ENCODE results near the gene NTSR2.

The NTSR2 gene

GRCh38 chr2:11657646-11658045, 12.3 kb downstream of the NTSR2 start:
- no peaks in the 10 kb centered on the region for H3K4me1 ChIP-seq (ENCODE audit: control insufficient read depth, low read length)
- no peaks in the 10 kb centered on the region for H3K79me2 ChIP-seq (ENCODE audit: control insufficient read depth, low read length)
- no peaks in the 10 kb centered on the region for H3K36me3 ChIP-seq (ENCODE audit: control insufficient read depth, low read length)
- TF ChIP-seq CTCF (IDR thresholded peaks at IDR 0.05; ENCODE audit: low read depth, low read length, poor library complexity, severe bottlenecking) (no peak), EZH2phosphoT487 (IDR thresholded peaks at IDR 0.05; ENCODE audit: borderline replicate concordance, low read length) (no peak)
- H3K4me3 ChIP-seq (ENCODE audit: low read length) = no peak overlapping the region
- no peaks in the 10 kb centered on the region for H3K9me2 ChIP-seq (replicated peaks; ENCODE audit: control insufficient read depth, low read length)
- H3K27ac ChIP-seq (ENCODE audit: low read depth, low read length) = no peak overlapping the region
- H3F3A ChIP-seq (ENCODE audit: control insufficient read depth, insufficient read depth) = no peaks in the 10 kb centered on the region
- no peak overlapping the region for H3K4me2 ChIP-seq (ENCODE audit: low read length)
- no peaks in the 10 kb centered on the region for H4K20me1 ChIP-seq (ENCODE audit: control insufficient read depth, insufficient read depth, low read depth, low read length)
- no peaks in the 10 kb centered on the region for H3K27me3 ChIP-seq (ENCODE audit: control insufficient read depth, low read length)
- H3K9me3 ChIP-seq (ENCODE audit: control insufficient read depth, insufficient read depth, low read length) = peaks cover 3% of the 10 kb centered on the region; the same call in 1 of the 2 replicates

GRCh38 chr2:11657195-11657594, 12.8 kb downstream of the NTSR2 start:
- Histone ChIP-seq H3K79me2 (ENCODE audit: control insufficient read depth, low read length) (no peaks in the 10 kb centered on the region), H3K4me2 (ENCODE audit: low read length) (no peak overlapping the region), H3K9me2 (replicated peaks; ENCODE audit: control insufficient read depth, low read length) (no peaks in the 10 kb centered on the region), H3K36me3 (ENCODE audit: control insufficient read depth, low read length) (no peaks in the 10 kb centered on the region), H3K27ac (ENCODE audit: low read depth, low read length) (no peak overlapping the region), H3F3A (ENCODE audit: control insufficient read depth, insufficient read depth) (no peaks in the 10 kb centered on the region), H3K27me3 (ENCODE audit: control insufficient read depth, low read length) (no peaks in the 10 kb centered on the region), H4K20me1 (ENCODE audit: control insufficient read depth, insufficient read depth, low read depth, low read length) (no peaks in the 10 kb centered on the region), H3K9me3 (ENCODE audit: control insufficient read depth, insufficient read depth, low read length) (peaks cover 3% of the 10 kb centered on the region; the same call in 1 of the 2 replicates), H3K4me3 (ENCODE audit: low read length) (no peak overlapping the region), H3K4me1 (ENCODE audit: control insufficient read depth, low read length) (no peaks in the 10 kb centered on the region)
- TF ChIP-seq EZH2phosphoT487 (IDR thresholded peaks at IDR 0.05; ENCODE audit: borderline replicate concordance, low read length) = no peak
- no peak for TF ChIP-seq CTCF (IDR thresholded peaks at IDR 0.05; ENCODE audit: low read depth, low read length, poor library complexity, severe bottlenecking)

- Histone ChIP-seq H3K4me1 (ENCODE audit: control insufficient read depth, low read length) (no peaks in the 10 kb centered on the region), H3K27me3 (ENCODE audit: control insufficient read depth, low read length) (0 out of 2 replicates have a peak, but pooled peaks cover under 1% of the 10 kb centered on the region), H3F3A (ENCODE audit: control insufficient read depth, insufficient read depth) (no peaks in the 10 kb centered on the region), H4K20me1 (ENCODE audit: control insufficient read depth, insufficient read depth, low read depth, low read length) (no peaks in the 10 kb centered on the region), H3K4me2 (ENCODE audit: low read length) (no peak overlapping the region), H3K4me3 (ENCODE audit: low read length) (no peak overlapping the region), H3K9me3 (ENCODE audit: control insufficient read depth, insufficient read depth, low read length) (no peaks in the 10 kb centered on the region), H3K27ac (ENCODE audit: low read depth, low read length) (no peak overlapping the region), H3K79me2 (ENCODE audit: control insufficient read depth, low read length) (no peaks in the 10 kb centered on the region), H3K36me3 (ENCODE audit: control insufficient read depth, low read length) (no peaks in the 10 kb centered on the region), H3K9me2 (replicated peaks; ENCODE audit: control insufficient read depth, low read length) (no peaks in the 10 kb centered on the region)
- TF ChIP-seq EZH2phosphoT487 (IDR thresholded peaks at IDR 0.05; ENCODE audit: borderline replicate concordance, low read length) = no peak
- no peak for TF ChIP-seq CTCF (IDR thresholded peaks at IDR 0.05; ENCODE audit: low read depth, low read length, poor library complexity, severe bottlenecking)
Measured at GRCh38 chr2:11656671-11657101, 13.3 kb downstream of the NTSR2 start.

Data from DOHH2 (cell line).